Esophagus squamous epithelium (tissue), 4 donors: Measurements from ENCODE around the gene EMD.

Experiments
- POLR2A ChIP-seq, 4 donors: fragments of 450-650 bp; IDR thresholded peaks; one replicate each; pipeline ENCODE4 v1.6.1; 2017; ENCODE audit warnings: antibody characterized with exemption in 4 of 4, mild to moderate bottlenecking in 4 of 4, moderate library complexity in 3 of 4
- TF ChIP-seq, protein P1 (sequence below), 6 experiments: fragments of 450-650 bp in 4 of 6; fragments of 200-600 bp in 2 of 6; sonication (generic) in 2 of 6; IDR thresholded peaks; one replicate each; pipeline ENCODE4 v1.5.1; 2016 to 2019; ENCODE audit warnings: antibody characterized with exemption in 6 of 6, mild to moderate bottlenecking in 4 of 6, moderate library complexity in 4 of 6

DNA sequence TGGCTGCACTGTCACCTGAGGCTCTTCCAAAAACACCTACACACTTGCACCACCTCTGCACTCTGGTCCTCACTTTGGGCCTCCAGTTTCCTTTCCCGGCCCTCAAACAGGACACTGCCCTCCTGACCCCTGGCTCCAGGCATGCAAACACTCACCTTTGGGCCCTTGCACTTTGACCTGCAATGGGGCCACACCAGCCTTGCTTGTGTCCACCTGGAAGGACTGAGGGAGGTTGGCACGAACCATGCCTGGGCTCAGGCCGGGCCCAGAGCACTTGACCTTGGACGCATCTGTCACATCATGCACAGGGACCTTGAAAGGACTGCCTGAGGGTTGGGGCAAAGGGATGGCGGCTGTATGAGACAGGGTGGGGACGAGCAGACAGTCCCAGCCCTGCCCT lies 20.3 kb upstream of the EMD start:
- TF ChIP-seq, protein P1, sequence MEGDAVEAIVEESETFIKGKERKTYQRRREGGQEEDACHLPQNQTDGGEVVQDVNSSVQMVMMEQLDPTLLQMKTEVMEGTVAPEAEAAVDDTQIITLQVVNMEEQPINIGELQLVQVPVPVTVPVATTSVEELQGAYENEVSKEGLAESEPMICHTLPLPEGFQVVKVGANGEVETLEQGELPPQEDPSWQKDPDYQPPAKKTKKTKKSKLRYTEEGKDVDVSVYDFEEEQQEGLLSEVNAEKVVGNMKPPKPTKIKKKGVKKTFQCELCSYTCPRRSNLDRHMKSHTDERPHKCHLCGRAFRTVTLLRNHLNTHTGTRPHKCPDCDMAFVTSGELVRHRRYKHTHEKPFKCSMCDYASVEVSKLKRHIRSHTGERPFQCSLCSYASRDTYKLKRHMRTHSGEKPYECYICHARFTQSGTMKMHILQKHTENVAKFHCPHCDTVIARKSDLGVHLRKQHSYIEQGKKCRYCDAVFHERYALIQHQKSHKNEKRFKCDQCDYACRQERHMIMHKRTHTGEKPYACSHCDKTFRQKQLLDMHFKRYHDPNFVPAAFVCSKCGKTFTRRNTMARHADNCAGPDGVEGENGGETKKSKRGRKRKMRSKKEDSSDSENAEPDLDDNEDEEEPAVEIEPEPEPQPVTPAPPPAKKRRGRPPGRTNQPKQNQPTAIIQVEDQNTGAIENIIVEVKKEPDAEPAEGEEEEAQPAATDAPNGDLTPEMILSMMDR (IDR thresholded peaks at IDR 0.05): no peak
- no peak for TF ChIP-seq POLR2A (IDR thresholded peaks at IDR 0.05)
